ENCODE measurements around the gene HABP4.

DNA sequence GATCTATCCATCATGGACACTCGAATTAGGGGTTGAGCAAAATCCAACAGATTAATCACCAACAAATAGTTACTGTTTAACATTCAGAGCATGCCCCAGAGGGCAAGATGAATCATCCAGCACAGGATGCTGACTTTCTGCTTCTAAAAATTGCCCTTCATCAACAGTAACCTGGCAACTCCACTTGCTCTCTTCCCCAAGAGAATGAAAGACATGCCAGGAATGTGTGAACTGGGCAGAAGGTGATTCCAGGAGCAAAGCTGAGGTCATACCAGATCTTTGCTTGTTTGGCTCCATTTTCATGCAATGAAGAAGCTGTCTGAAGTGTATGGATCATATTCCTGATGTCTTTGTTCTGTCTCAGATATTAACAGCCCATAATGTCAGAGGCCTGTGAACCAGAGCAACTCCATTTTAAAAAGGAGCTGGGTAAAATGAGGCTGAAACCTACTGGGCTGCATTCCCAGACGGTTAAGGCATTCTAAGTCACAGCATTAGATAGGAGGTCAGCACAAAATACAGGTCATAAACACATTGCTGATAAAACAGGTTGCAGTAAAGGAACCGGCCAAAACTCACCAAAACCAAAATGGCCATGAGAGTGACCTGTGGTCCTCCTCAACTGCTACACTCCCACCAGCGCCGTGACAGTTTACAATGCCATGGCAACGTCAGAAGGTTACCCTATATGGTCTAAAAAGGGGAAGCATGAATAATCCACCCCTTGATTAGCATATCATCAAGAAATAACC, 29.3 kb upstream of the HABP4 start:
- TF ChIP-seq, protein P1, sequence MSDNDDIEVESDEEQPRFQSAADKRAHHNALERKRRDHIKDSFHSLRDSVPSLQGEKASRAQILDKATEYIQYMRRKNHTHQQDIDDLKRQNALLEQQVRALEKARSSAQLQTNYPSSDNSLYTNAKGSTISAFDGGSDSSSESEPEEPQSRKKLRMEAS (IDR thresholded peaks at IDR 0.05) = peak; percentile 75
- TF ChIP-seq CTCF (IDR thresholded peaks at IDR 0.05; ENCODE audit: low read depth, low read length, missing input control) = no peak
- TF ChIP-seq, protein P2, sequence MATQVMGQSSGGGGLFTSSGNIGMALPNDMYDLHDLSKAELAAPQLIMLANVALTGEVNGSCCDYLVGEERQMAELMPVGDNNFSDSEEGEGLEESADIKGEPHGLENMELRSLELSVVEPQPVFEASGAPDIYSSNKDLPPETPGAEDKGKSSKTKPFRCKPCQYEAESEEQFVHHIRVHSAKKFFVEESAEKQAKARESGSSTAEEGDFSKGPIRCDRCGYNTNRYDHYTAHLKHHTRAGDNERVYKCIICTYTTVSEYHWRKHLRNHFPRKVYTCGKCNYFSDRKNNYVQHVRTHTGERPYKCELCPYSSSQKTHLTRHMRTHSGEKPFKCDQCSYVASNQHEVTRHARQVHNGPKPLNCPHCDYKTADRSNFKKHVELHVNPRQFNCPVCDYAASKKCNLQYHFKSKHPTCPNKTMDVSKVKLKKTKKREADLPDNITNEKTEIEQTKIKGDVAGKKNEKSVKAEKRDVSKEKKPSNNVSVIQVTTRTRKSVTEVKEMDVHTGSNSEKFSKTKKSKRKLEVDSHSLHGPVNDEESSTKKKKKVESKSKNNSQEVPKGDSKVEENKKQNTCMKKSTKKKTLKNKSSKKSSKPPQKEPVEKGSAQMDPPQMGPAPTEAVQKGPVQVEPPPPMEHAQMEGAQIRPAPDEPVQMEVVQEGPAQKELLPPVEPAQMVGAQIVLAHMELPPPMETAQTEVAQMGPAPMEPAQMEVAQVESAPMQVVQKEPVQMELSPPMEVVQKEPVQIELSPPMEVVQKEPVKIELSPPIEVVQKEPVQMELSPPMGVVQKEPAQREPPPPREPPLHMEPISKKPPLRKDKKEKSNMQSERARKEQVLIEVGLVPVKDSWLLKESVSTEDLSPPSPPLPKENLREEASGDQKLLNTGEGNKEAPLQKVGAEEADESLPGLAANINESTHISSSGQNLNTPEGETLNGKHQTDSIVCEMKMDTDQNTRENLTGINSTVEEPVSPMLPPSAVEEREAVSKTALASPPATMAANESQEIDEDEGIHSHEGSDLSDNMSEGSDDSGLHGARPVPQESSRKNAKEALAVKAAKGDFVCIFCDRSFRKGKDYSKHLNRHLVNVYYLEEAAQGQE (IDR thresholded peaks at IDR 0.05) = peak; percentile 61
- TF ChIP-seq JUND (IDR thresholded peaks at IDR 0.05) = peak; percentile 99
- TF ChIP-seq, protein P3, sequence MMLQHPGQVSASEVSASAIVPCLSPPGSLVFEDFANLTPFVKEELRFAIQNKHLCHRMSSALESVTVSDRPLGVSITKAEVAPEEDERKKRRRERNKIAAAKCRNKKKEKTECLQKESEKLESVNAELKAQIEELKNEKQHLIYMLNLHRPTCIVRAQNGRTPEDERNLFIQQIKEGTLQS (IDR thresholded peaks at IDR 0.05) = peak; percentile 90
- peak; percentile 47 to 64 for TF ChIP-seq RAD21 (IDR thresholded peaks at IDR 0.05)
- TF ChIP-seq SP1 (IDR thresholded peaks at IDR 0.05) = peak; percentile 94
- peak; percentile 35 for TF ChIP-seq FOXA2 (IDR thresholded peaks at IDR 0.05)
- TF ChIP-seq EGR1 (IDR thresholded peaks at IDR 0.05; ENCODE audit: low read depth in 2 of 2) = no peak
- TF ChIP-seq HNF4G (IDR thresholded peaks at IDR 0.05) = peak; percentile 66
- peak; percentile 38 for TF ChIP-seq TAF1 (conservative IDR thresholded peaks at IDR 0.05)
- peak in 1 of 2 donors; percentile 45 for TF ChIP-seq GABPA (IDR thresholded peaks at IDR 0.05 in 1 of 2, conservative IDR thresholded peaks at IDR 0.05 in 1 of 2)
- TF ChIP-seq YY1 (IDR thresholded peaks at IDR 0.05) = peak; percentile 84

Measured in liver (tissue), 3 donors.